Neural crest cell (in vitro differentiated cells): ENCODE results near the gene TBC1D14. TPM values are rescaled to one million over a fixed set of nuclear protein-coding genes. Genes with fewer than 3 reads are reported as not detected.
A peak's percentile ranks its signal among the peaks of the same experiment; 100 is the strongest.

Experiments
- DNase-seq: peaks from one replicate; pipeline ENCODE4 v3.0.0; 2021; ENCODE audit warnings: low read depth, mixed read lengths, low spot score
- H3K27ac Mint-ChIP-seq: one replicate; pipeline ENCODE4 v1.8.0; 2021; ENCODE audit warnings: mild to moderate bottlenecking, mixed read lengths; ENCODE audit not compliant: unreplicated experiment
- H3K27me3 Mint-ChIP-seq: 2 replicates; pipeline ENCODE4 v1.8.0; 2021; ENCODE audit warnings: low read depth, mild to moderate bottlenecking, mixed read lengths
- H3K36me3 Mint-ChIP-seq: 2 replicates; pipeline ENCODE4 v1.8.0; 2021; ENCODE audit warnings: low read depth, mild to moderate bottlenecking, mixed read lengths
- H3K4me1 Mint-ChIP-seq: 2 replicates; pipeline ENCODE4 v1.8.0; 2021; ENCODE audit warnings: mixed read lengths
- H3K4me3 Mint-ChIP-seq: one replicate; pipeline ENCODE4 v1.8.0; 2021; ENCODE audit warnings: mild to moderate bottlenecking, mixed read lengths
- H3K9me3 Mint-ChIP-seq: 2 replicates; pipeline ENCODE4 v1.8.0; 2021; ENCODE audit warnings: mixed read lengths
- CTCF ChIP-seq: fragments of 200-600 bp; sonication (generic); conservative IDR thresholded peaks from 2 replicates; pipeline ENCODE4 v1.5.0; 2021; ENCODE audit warnings: antibody characterized with exemption, mild to moderate bottlenecking
- total RNA-seq: library from RNA; stranded (reverse); gene quantifications from 2 replicates; pipeline ENCODE4 v1.2.1, GENCODE V29; 2021

TBC1D14 gene
- total RNA-seq, 1 donor from 2014 or later: 56.3 TPM

GRCh38 chr4:6957148-6957520 is 47.5 kb downstream of the TBC1D14 start:
- Mint-ChIP-seq H3K27me3 (no peaks in the 10 kb centered on the region), H3K27ac (no peak overlapping the region), H3K4me3 (no peak overlapping the region), H3K36me3 (no peaks in the 10 kb centered on the region), H3K9me3 (no peaks in the 10 kb centered on the region), H3K4me1 (peaks cover 27% of the 10 kb centered on the region)
- no peak for DNase-seq
- TF ChIP-seq CTCF: no peak

DNA sequence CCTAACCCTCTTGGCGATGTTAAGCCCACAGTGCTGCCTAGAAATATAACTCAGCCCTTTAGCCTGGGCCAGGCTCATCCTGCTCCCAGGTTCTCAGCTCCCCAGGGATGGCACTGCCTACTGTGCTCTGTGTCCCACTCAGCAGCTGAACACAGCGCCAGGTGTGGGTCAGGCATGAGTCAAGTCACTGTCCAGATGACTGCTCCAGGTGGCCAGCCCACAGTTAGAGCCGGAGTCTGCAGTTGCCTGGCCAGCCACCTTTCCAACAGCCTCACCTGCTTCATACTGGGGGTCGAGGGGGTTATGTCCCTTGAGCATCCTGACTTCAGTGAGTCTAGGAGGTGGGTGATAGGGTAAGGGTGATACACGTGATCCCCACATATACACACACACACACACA is 48.4 kb downstream of the TBC1D14 start:
- Mint-ChIP-seq H3K9me3 (no peaks in the 10 kb centered on the region), H3K4me3 (no peak overlapping the region), H3K27ac (no peak overlapping the region), H3K4me1 (peaks cover 32% of the 10 kb centered on the region), H3K27me3 (no peaks in the 10 kb centered on the region), H3K36me3 (no peaks in the 10 kb centered on the region)
- no peak for TF ChIP-seq CTCF
- no peak for DNase-seq

- Mint-ChIP-seq H3K36me3 (no peaks in the 10 kb centered on the region), H3K27me3 (no peaks in the 10 kb centered on the region), H3K4me1 (peaks cover 39% of the 10 kb centered on the region), H3K9me3 (no peaks in the 10 kb centered on the region), H3K27ac (no peak overlapping the region), H3K4me3 (no peak overlapping the region)
- DNase-seq: no peak
- no peak for TF ChIP-seq CTCF
Measured at GRCh38 chr4:6959261-6959660, 49.6 kb downstream of the TBC1D14 start.

DNA sequence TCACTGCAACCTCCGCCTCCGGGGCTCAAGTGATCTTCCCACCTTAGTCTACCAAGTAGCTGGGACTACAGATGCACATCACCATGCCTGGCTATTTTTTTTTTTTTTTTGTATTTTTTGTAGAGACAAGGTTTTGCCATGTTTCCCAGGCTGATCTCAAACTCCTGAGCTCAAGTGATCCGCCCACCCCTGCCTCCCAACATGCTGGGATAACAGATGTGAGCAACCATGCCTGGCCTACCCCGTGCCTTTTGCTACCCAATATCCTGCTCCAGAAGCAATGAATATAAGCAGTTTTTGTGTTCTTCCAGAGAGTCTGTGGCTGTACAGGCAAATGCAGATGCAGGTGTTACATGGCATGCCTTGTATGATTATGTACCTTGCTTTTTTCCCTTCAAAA is 50.5 kb downstream of the TBC1D14 start:
- Mint-ChIP-seq H3K4me3 (no peak overlapping the region), H3K4me1 (peaks cover 41% of the 10 kb centered on the region), H3K27me3 (no peaks in the 10 kb centered on the region), H3K9me3 (no peaks in the 10 kb centered on the region), H3K36me3 (no peaks in the 10 kb centered on the region), H3K27ac (no peak overlapping the region)
- DNase-seq: no peak
- TF ChIP-seq CTCF: no peak

- peak overlapping the region; percentile 78 for H3K27ac Mint-ChIP-seq
- no peaks in the 10 kb centered on the region for H3K27me3 Mint-ChIP-seq
- no peaks in the 10 kb centered on the region for H3K9me3 Mint-ChIP-seq
- no peak for TF ChIP-seq CTCF
- H3K4me3 Mint-ChIP-seq: no peak overlapping the region
- peaks cover 38% of the 10 kb centered on the region for H3K4me1 Mint-ChIP-seq
- DNase-seq: no peak
- no peaks in the 10 kb centered on the region for H3K36me3 Mint-ChIP-seq
Measured at GRCh38 chr4:6960628-6961412, 51.2 kb downstream of the TBC1D14 start.
